ENCODE results near the gene BANK1.

BANK1 gene

DNA sequence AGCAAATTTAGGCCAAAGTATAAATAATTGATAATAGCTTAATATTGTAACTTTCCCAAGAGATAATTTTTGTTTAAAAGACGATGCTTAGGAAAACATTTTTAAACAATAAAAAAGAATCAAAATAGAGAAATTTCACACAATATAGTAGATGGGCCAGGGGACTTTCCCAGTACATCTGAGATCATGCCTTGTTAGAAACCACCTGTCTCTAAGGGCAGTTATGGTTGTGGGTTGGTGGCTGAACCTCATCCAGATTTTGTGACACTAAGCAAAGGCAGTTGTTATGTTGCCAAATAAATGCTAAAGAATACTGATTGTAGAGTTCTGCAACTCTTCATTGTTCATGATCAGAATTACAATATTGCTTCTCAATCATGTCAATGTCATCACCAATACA is 270.6 kb downstream of the BANK1 start:
- Mint-ChIP-seq H3K27ac (peak overlapping the region; percentile 81), H3K4me1 (peaks cover 3% of the 10 kb centered on the region), H3K9me3 (no peaks in the 10 kb centered on the region), H3K36me3 (peaks cover 48% of the 10 kb centered on the region), H3K4me3 (no peak overlapping the region), H3K27me3 (no peaks in the 10 kb centered on the region)
- DNase-seq (ENCODE audit: low spot score in 2 of 2) = no peak
- peak; percentile 91 for ATAC-seq (ENCODE audit: low read depth)

DNA sequence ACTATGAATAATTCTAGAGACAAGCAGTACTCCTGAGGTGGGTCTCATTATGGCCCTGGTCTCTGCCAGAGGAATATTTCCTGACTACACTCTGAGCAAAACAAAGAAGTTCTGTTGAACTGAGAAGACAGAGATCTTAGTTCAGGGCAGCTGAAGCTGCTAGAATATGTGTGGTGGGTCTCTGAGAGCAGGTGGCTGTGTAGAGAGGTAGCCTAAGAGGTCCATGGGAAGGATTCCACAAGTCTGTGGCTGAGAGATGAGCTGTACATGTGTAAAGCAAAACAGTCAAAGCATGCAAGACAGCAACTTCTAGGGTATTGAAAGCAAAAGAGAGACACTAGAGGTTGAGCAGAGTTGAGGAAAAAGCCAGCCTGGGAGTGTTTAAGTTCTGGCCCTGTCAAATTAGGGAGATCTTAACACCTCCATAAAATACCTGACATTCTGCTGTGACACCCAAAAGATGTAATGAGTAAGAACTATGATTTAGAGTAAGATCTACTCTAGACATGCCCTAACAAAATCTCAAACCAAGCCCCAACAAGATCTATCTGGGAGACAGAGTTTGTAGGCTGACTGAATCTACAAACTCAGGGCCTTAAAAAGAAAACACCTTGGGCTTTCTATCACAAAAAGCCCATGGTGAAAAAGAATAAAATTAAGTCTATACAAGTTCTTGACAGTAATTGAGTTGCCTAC is 274.4 kb downstream of the BANK1 start:
- H3K4me1 Mint-ChIP-seq = no peaks in the 10 kb centered on the region
- no peaks in the 10 kb centered on the region for H3K27me3 Mint-ChIP-seq
- no peak for DNase-seq (ENCODE audit: low spot score in 2 of 2)
- H3K36me3 Mint-ChIP-seq = peaks cover 50% of the 10 kb centered on the region
- peak overlapping the region; percentile 86 for H3K27ac Mint-ChIP-seq
- H3K4me3 Mint-ChIP-seq = no peak overlapping the region
- H3K9me3 Mint-ChIP-seq = no peaks in the 10 kb centered on the region
- no peak for ATAC-seq (ENCODE audit: low read depth)

- ATAC-seq (ENCODE audit: low read depth) (no peak), DNase-seq (ENCODE audit: low spot score in 2 of 2) (no peak)
- H3K36me3 Mint-ChIP-seq = peaks cover 25% of the 10 kb centered on the region
- peak overlapping the region; percentile 47 for H3K27ac Mint-ChIP-seq
- H3K4me3 Mint-ChIP-seq = no peak overlapping the region
- peaks cover 3% of the 10 kb centered on the region for H3K9me3 Mint-ChIP-seq
- H3K27me3 Mint-ChIP-seq = no peaks in the 10 kb centered on the region
- H3K4me1 Mint-ChIP-seq = peaks cover 7% of the 10 kb centered on the region
Observed at GRCh38 chr4:102076622-102077021, 286.1 kb downstream of the BANK1 start.

DNA sequence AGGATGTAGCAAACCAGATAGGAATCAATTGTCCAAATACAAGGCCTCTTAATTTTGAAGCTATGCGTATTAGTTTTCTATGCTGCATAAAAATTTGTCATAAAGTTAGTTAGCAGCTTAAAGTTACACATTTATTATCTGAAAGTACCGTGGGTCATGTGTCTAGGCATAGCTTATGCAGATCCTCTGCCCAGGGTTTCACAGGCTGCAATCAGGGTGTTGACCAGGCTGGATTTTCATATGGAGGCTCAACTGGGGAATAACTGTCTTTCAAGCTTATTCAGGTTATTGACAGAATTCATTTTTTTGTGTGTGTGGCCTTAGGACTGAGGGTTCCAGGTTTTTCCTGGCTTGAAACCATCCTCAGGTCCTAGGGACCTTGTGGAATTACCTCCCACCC is 289.7 kb downstream of the BANK1 start:
- H3K4me1 Mint-ChIP-seq = peaks cover 6% of the 10 kb centered on the region
- H3K36me3 Mint-ChIP-seq = peaks cover 14% of the 10 kb centered on the region
- H3K27me3 Mint-ChIP-seq = no peaks in the 10 kb centered on the region
- DNase-seq (ENCODE audit: low spot score in 2 of 2) (no peak), ATAC-seq (ENCODE audit: low read depth) (no peak)
- no peak overlapping the region for H3K27ac Mint-ChIP-seq
- H3K9me3 Mint-ChIP-seq = peaks cover 3% of the 10 kb centered on the region
- H3K4me3 Mint-ChIP-seq = no peak overlapping the region

DNA sequence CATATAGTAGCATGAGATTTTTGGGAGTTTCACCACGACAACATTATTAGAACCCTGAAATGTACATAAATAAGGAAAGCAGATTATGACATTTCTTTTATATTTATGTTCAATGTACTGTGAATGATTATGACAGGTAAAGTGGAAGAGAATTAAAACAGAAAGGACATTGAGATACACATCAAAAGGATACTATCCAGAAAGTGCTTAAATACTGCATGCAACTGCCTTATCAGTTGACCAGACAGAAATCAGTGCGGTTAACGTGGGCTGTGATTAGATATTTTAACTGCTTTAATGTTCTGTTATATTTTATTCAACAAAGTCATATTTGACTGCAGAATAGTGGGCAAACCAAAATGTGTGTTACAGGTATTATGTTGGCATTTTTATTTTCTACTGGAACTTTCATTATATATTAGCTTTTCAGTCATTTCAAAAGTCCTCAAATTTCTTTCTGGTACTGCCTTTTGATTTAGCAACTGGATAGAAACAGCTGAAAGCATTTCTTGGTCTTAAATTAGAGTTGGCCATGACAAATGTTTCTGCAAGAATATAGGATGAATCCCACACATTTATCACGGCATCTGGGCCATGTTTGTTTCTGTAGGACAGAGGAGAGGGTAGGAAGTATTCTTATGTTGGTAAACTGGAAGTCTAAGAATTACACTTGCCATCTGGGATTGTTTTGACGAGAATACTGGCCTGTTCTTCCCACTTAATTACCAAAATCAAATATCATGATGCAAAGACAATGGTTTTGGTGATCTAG is 299.5 kb downstream of the BANK1 start:
- no peak for ATAC-seq (ENCODE audit: low read depth)

GRCh38 chr4:102091656-102092055 is 301.1 kb downstream of the BANK1 start:
- Mint-ChIP-seq H3K27ac (no peak overlapping the region), H3K9me3 (no peaks in the 10 kb centered on the region), H3K4me3 (no peak overlapping the region), H3K27me3 (peaks cover 13% of the 10 kb centered on the region), H3K36me3 (no peaks in the 10 kb centered on the region), H3K4me1 (no peaks in the 10 kb centered on the region)
- DNase-seq (ENCODE audit: low spot score in 2 of 2) = no peak
- no peak for ATAC-seq (ENCODE audit: low read depth)

More for the DNA sequence above, 299.5 kb downstream of the BANK1 start:
- no peak for DNase-seq (ENCODE audit: low spot score in 2 of 2)
- H3K9me3 Mint-ChIP-seq = no peaks in the 10 kb centered on the region
- H3K36me3 Mint-ChIP-seq = no peaks in the 10 kb centered on the region
- no peak overlapping the region for H3K27ac Mint-ChIP-seq
- H3K4me1 Mint-ChIP-seq = no peaks in the 10 kb centered on the region
- peaks cover 13% of the 10 kb centered on the region for H3K27me3 Mint-ChIP-seq
- H3K4me3 Mint-ChIP-seq = no peak overlapping the region

DNA sequence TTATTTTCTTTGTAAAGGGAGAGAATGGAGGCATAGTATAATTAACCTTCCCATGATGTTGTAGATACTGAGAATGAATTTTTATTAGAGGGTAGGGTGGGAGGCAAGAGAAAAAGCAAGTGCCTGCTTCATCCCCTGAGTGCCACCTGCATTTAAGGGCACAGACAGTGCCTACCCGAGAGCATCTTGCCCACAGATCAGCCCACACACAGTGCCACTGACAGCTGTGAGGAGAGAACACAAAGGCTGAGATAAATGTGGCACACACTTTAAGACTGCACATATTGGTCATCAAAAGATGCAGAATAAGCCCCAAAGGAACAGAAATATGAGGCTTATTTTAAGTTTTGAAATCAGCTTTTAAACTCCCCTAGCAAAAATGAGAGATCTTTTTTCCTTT is 304.0 kb downstream of the BANK1 start:
- no peaks in the 10 kb centered on the region for H3K4me1 Mint-ChIP-seq
- no peaks in the 10 kb centered on the region for H3K36me3 Mint-ChIP-seq
- H3K4me3 Mint-ChIP-seq = no peak overlapping the region

DNA sequence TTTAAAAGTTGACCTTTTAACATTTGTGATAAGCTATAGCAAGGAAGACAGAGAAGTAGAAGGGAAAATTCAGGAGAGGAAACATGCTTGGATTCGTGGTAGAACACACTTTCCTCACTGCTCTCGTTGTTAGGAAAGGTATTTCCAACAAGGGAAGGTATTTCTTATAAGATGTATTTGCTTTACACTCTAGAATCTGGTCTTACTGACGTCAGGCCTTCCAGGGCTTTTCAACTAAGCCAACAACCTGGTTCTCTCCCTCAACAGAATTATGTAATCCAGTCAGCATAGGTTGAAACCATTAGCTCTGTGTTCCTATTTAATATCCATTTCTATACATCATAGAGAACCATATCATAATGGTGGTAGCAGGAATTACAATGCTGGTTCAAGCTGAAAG is 312.8 kb downstream of the BANK1 start:
- DNase-seq (ENCODE audit: low spot score in 2 of 2) = no peak
- H3K4me3 Mint-ChIP-seq = no peak overlapping the region
- peaks cover 3% of the 10 kb centered on the region for H3K27me3 Mint-ChIP-seq
- H3K9me3 Mint-ChIP-seq = peaks cover 19% of the 10 kb centered on the region
- H3K36me3 Mint-ChIP-seq = peaks cover 10% of the 10 kb centered on the region
- H3K27ac Mint-ChIP-seq = no peak overlapping the region
- no peaks in the 10 kb centered on the region for H3K4me1 Mint-ChIP-seq
- no peak for ATAC-seq (ENCODE audit: low read depth)

More for the DNA sequence above, 304.0 kb downstream of the BANK1 start:
- no peak for DNase-seq (ENCODE audit: low spot score in 2 of 2)
- Mint-ChIP-seq H3K27me3 (peaks cover 13% of the 10 kb centered on the region), H3K27ac (no peak overlapping the region), H3K9me3 (no peaks in the 10 kb centered on the region)
- ATAC-seq (ENCODE audit: low read depth) = no peak

DNA sequence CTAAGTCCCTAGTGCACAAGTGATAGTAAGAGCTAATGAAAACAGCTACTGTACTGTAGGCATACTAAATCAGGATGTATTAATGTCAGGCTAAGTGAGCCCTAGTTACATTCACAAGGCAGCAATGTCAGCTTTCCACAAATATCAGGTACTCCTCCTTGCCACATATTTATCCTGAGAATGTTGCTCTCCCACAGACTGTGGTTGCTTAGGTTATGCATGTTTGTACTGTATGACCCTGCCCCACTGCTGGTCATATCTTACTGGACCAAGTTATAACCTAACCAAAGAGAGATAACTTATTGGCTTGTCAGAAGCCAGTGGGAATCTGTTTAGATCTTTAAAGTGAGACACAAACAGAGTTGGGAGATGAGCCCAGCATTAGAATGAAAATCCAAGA is 313.7 kb downstream of the BANK1 start:
- Mint-ChIP-seq H3K36me3 (peaks cover 10% of the 10 kb centered on the region), H3K27me3 (peaks cover 3% of the 10 kb centered on the region), H3K4me1 (no peaks in the 10 kb centered on the region), H3K9me3 (peaks cover 21% of the 10 kb centered on the region), H3K27ac (no peak overlapping the region), H3K4me3 (no peak overlapping the region)
- DNase-seq (ENCODE audit: low spot score in 2 of 2) (no peak), ATAC-seq (ENCODE audit: low read depth) (no peak)

- no peaks in the 10 kb centered on the region for H3K27me3 Mint-ChIP-seq
- H3K4me3 Mint-ChIP-seq = no peak overlapping the region
- no peak overlapping the region for H3K27ac Mint-ChIP-seq
Observed at GRCh38 chr4:102105983-102106382, 315.5 kb downstream of the BANK1 start.

GRCh38 chr4:102114118-102114630 is 323.6 kb downstream of the BANK1 start:
- Mint-ChIP-seq H3K4me1 (no peaks in the 10 kb centered on the region), H3K36me3 (no peaks in the 10 kb centered on the region), H3K9me3 (peaks cover 1% of the 10 kb centered on the region), H3K27me3 (peaks cover 2% of the 10 kb centered on the region), H3K27ac (no peak overlapping the region), H3K4me3 (no peak overlapping the region)
- DNase-seq (ENCODE audit: low spot score in 2 of 2) (no peak), ATAC-seq (ENCODE audit: low read depth) (no peak)

More at GRCh38 chr4:102105983-102106382, 315.5 kb downstream of the BANK1 start:
- DNase-seq (ENCODE audit: low spot score in 2 of 2) = no peak
- ATAC-seq (ENCODE audit: low read depth) = no peak
- H3K4me1 Mint-ChIP-seq = no peaks in the 10 kb centered on the region
- peaks cover 10% of the 10 kb centered on the region for H3K36me3 Mint-ChIP-seq
- peaks cover 22% of the 10 kb centered on the region for H3K9me3 Mint-ChIP-seq

DNA sequence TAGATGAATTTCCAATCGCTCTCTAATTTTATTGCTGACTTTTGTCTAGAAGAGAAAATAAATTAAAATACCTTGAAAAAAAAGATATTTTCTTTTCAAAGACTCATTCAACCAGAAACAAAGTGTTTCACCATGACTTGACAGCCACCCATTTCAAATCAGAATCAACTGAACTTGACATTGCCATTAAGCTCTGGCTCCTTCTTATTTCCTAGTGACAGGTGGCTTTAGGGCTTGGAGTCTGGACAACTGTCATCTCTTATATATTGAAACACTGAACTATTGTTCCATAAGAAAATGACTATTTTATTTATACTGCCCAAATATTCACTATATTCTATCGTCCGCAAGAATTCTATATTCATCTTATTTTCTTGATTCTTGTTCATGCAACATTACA is 325.6 kb downstream of the BANK1 start:
- peaks cover 5% of the 10 kb centered on the region for H3K27me3 Mint-ChIP-seq
- no peak overlapping the region for H3K27ac Mint-ChIP-seq
- H3K4me3 Mint-ChIP-seq = no peak overlapping the region
- peaks cover 6% of the 10 kb centered on the region for H3K9me3 Mint-ChIP-seq
- H3K4me1 Mint-ChIP-seq = no peaks in the 10 kb centered on the region
- H3K36me3 Mint-ChIP-seq = no peaks in the 10 kb centered on the region
- no peak for ATAC-seq (ENCODE audit: low read depth)
- DNase-seq (ENCODE audit: low spot score in 2 of 2) = no peak

- no peak overlapping the region for H3K27ac Mint-ChIP-seq
- DNase-seq (ENCODE audit: low spot score in 2 of 2) (no peak), ATAC-seq (ENCODE audit: low read depth) (no peak)
- peaks cover 12% of the 10 kb centered on the region for H3K9me3 Mint-ChIP-seq
- no peaks in the 10 kb centered on the region for H3K4me1 Mint-ChIP-seq
- H3K27me3 Mint-ChIP-seq = peaks cover 6% of the 10 kb centered on the region
- peaks cover 4% of the 10 kb centered on the region for H3K36me3 Mint-ChIP-seq
- no peak overlapping the region for H3K4me3 Mint-ChIP-seq
Observed at GRCh38 chr4:102120846-102121245, 330.3 kb downstream of the BANK1 start.

Data from memory B cell (primary cell).